ENCODE measurements around the gene FYCO1.

Gene FYCO1

GRCh38 chr3:45905755-45906154 lies 89.9 kb downstream of the FYCO1 start:
- TF ChIP-seq CTCF (IDR thresholded peaks at IDR 0.05) (no peak), ZFX (IDR thresholded peaks at IDR 0.05; ENCODE audit: borderline replicate concordance) (no peak)
- H3K27ac ChIP-seq: no peak overlapping the region

GRCh38 chr3:45904931-45905330 lies 90.7 kb downstream of the FYCO1 start:
- no peak overlapping the region for H3K27ac ChIP-seq

GRCh38 chr3:45896956-45897355 lies 98.7 kb downstream of the FYCO1 start:
- no peak overlapping the region for H3K27ac ChIP-seq

More at GRCh38 chr3:45904931-45905330, 90.7 kb downstream of the FYCO1 start:
- TF ChIP-seq ZFX (IDR thresholded peaks at IDR 0.05; ENCODE audit: borderline replicate concordance) (no peak), CTCF (IDR thresholded peaks at IDR 0.05) (no peak)

GRCh38 chr3:45895686-45896468 lies 99.7 kb downstream of the FYCO1 start:
- TF ChIP-seq CTCF (IDR thresholded peaks at IDR 0.05) (no peak), ZFX (IDR thresholded peaks at IDR 0.05; ENCODE audit: borderline replicate concordance) (no peak)
- H3K27ac ChIP-seq: no peak overlapping the region

More at GRCh38 chr3:45896956-45897355, 98.7 kb downstream of the FYCO1 start:
- no peak for TF ChIP-seq ZFX (IDR thresholded peaks at IDR 0.05; ENCODE audit: borderline replicate concordance)
- TF ChIP-seq CTCF (IDR thresholded peaks at IDR 0.05): no peak

- H3K27ac ChIP-seq: no peak overlapping the region
- TF ChIP-seq ZFX (IDR thresholded peaks at IDR 0.05; ENCODE audit: borderline replicate concordance): no peak
- TF ChIP-seq CTCF (IDR thresholded peaks at IDR 0.05): no peak
Observed at GRCh38 chr3:45894015-45894414, 101.6 kb downstream of the FYCO1 start.

GRCh38 chr3:45892161-45892560 lies 103.5 kb downstream of the FYCO1 start:
- no peak overlapping the region for H3K27ac ChIP-seq
- TF ChIP-seq ZFX (IDR thresholded peaks at IDR 0.05; ENCODE audit: borderline replicate concordance) (no peak), CTCF (IDR thresholded peaks at IDR 0.05) (no peak)

- TF ChIP-seq ZFX (IDR thresholded peaks at IDR 0.05; ENCODE audit: borderline replicate concordance): no peak
- no peak for TF ChIP-seq CTCF (IDR thresholded peaks at IDR 0.05)
- H3K27ac ChIP-seq: no peak overlapping the region
Observed at GRCh38 chr3:45890405-45890804, 105.2 kb downstream of the FYCO1 start.

Data from 22Rv1 (cell line).